GM12878 (cell line): Measurements from ENCODE around the gene ELOF1. TPM values are rescaled to one million over a fixed set of nuclear protein-coding genes. Genes with fewer than 3 reads are reported as not detected.

Experiments
- ATAC-seq: fragments of 200-7000 bp; cut with Tn5 transposase; 3 replicates; pipeline ENCODE4 v1.9.1; 2020; ENCODE audit warnings: mild to moderate bottlenecking, moderate library complexity
- BruUV-seq: library from RNA; stranded (reverse); fragments of 400-500 nt; replicated peaks from 2 replicates; lab custom pipeline; 2021; lab: Mats Ljungman, UMichigan
- CTCF ChIA-PET: fragments of 300-600 bp; sonication (Branson Sonifier 250); formaldehyde crosslinking; extraction: SDS; loops from one replicate; lab custom pipeline; 2021; ENCODE audit warnings: inconsistent platforms; lab: Yijun Ruan, JAX
- POLR2A ChIA-PET: fragments of 350-600 bp; formaldehyde crosslinking; extraction: SDS; loops from one replicate; lab custom pipeline; 2021; ENCODE audit warnings: inconsistent platforms; lab: Charles Lee
- RAD21 ChIA-PET: fragments of 300-600 bp; sonication (Branson Sonifier 250); formaldehyde crosslinking; loops from one replicate; lab custom pipeline; 2023; ENCODE audit warnings: antibody characterized with exemption; ENCODE audit not compliant: unreplicated experiment; lab: Charles Lee
- SMC1A ChIA-PET: fragments of 300-600 bp; sonication (Branson Sonifier 250); formaldehyde crosslinking; loops from one replicate; lab custom pipeline; 2023; ENCODE audit not compliant: unreplicated experiment, uncharacterized antibody; lab: Charles Lee
- DNase-seq: peaks from one replicate; pipeline ENCODE4 v3.0.0-alpha.2; 2011; ENCODE audit warnings: low read depth, low spot score
- FAIRE-seq: peaks from 3 replicates; lab custom pipeline; 2011; peaks lifted over from hg19 to GRCh38; lab: Jason Lieb, UNC
- H2AFZ ChIP-seq: 2 replicates; pipeline ENCODE4 v1.6.0; 2011; ENCODE audit warnings: low read depth, low read length, control low read depth; ENCODE audit not compliant: control insufficient read depth
- H3K27ac ChIP-seq: 2 replicates; pipeline ENCODE4 v1.5.1; 2011; ENCODE audit warnings: control low read depth; ENCODE audit not compliant: control insufficient read depth, insufficient read depth
- H3K27me3 ChIP-seq, 2 experiments: replicated peaks in 1 of 2; 2 replicates each; pipeline versions ENCODE4 v1.6.0 to v1.6.1; 2011; ENCODE audit warnings: low read length in 1 of 2; ENCODE audit not compliant: control insufficient read depth in 2 of 2, insufficient read depth in 2 of 2
- H3K36me3 ChIP-seq, 2 experiments: 2 replicates each; pipeline ENCODE4 v1.5.1; 2011; ENCODE audit warnings: low read length in 1 of 2; ENCODE audit not compliant: control insufficient read depth in 2 of 2, insufficient read depth in 2 of 2
- H3K4me1 ChIP-seq: 2 replicates; pipeline ENCODE4 v1.6.1; 2011; ENCODE audit warnings: mild to moderate bottlenecking, low read length, moderate library complexity, mixed read lengths; ENCODE audit not compliant: control insufficient read depth, insufficient read depth
- H3K4me2 ChIP-seq: 2 replicates; pipeline ENCODE4 v1.6.0; 2011; ENCODE audit warnings: control low read depth; ENCODE audit not compliant: control insufficient read depth, insufficient read depth
- H3K4me3 ChIP-seq: fragments of 200-600 bp; sonication (generic); 2 replicates; pipeline ENCODE4 v1.5.1; 2016
- H3K79me2 ChIP-seq: 2 replicates; pipeline ENCODE4 v1.6.0; 2011; ENCODE audit warnings: low read length; ENCODE audit not compliant: control insufficient read depth, insufficient read depth
- H3K9ac ChIP-seq: 2 replicates; pipeline ENCODE4 v1.8.0; 2011; ENCODE audit warnings: low read length, control low read depth, mixed read lengths; ENCODE audit not compliant: control insufficient read depth, insufficient read depth
- H3K9me3 ChIP-seq: replicated peaks from 3 replicates; pipeline ENCODE4 v1.5.1; 2011; ENCODE audit warnings: mild to moderate bottlenecking, low read length; ENCODE audit not compliant: control insufficient read depth, insufficient read depth
- H4K20me1 ChIP-seq: 2 replicates; pipeline ENCODE4 v1.6.0; 2011; ENCODE audit not compliant: control insufficient read depth, insufficient read depth
- IKZF1 ChIP-seq: fragments of 450-650 bp; conservative IDR thresholded peaks from 2 replicates; pipeline ENCODE4 v1.6.1; 2017; ENCODE audit warnings: antibody characterized with exemption, mild to moderate bottlenecking
- RFX5 ChIP-seq: IDR thresholded peaks from 2 replicates; pipeline ENCODE4 v1.6.1; 2011; ENCODE audit warnings: low read depth, low read length, improper control_type of control experiment
- SPI1 ChIP-seq: IDR thresholded peaks from 2 replicates; pipeline ENCODE4 v1.6.1; 2011; ENCODE audit warnings: low read depth, mild to moderate bottlenecking, low read length, moderate library complexity, borderline replicate concordance; ENCODE audit not compliant: insufficient read depth
- ZSCAN29 ChIP-seq: fragments of 450-650 bp; IDR thresholded peaks from 2 replicates; pipeline ENCODE4 v1.6.1; 2017; ENCODE audit warnings: mild to moderate bottlenecking, moderate library complexity
- WGBS: methylation state at CpG from one replicate; pipeline ENCODE4 v1.1.6; 2016; ENCODE audit warnings: low lambda C conversion rate; ENCODE audit not compliant: insufficient replicate concordance, insufficient coverage; ENCODE audit errors: missing lambda C conversion rate; 5-methylcytosine and 5-hydroxymethylcytosine counted together
- in situ Hi-C: fragments of 300-500 bp; cut with MboI; formaldehyde crosslinking; loops from 9 replicates; pipeline ENCODE4 v1.14.3; 2018; ENCODE audit warnings: mixed read lengths
- intact Hi-C: fragments of 100-400 bp; cut with micrococcal nuclease; formaldehyde crosslinking; loops from one replicate; pipeline ENCODE4 v1.14.2; 2022; ENCODE audit not compliant: unreplicated experiment
- polyA plus RNA-seq, 11 experiments: library from polyadenylated mRNA; depleted of rRNA in 4 of 11; unstranded in 6 of 11; stranded (reverse) in 5 of 11; fragments of >200 nt; fragmentation: Nextera tagmentation in 4 of 11; fragmentation: Illumina TruSeq in 1 of 11; extraction: Ambion mirVana in 4 of 11; extraction: Trizol in 1 of 11; gene quantifications; 1 replicate in 1 of 11; 2 replicates in 10 of 11; pipeline versions ENCODE4 v1.2.1 to v1.2.3, GENCODE V29; 2011 to 2016; ENCODE audit warnings: inconsistent platforms in 2 of 11, missing spikeins in 2 of 11, low read depth in 1 of 11
- total RNA-seq, 4 experiments: library from RNA; depleted of rRNA in 3 of 4; stranded (reverse); fragments of >200 nt in 3 of 4; fragmentation: Illumina TruSeq in 1 of 4; extraction: Trizol in 1 of 4; gene quantifications; 2 replicates each; pipeline versions ENCODE4 v1.2.1 to v1.2.3, GENCODE V29; 2013 to 2021

ELOF1 gene
- total and polyA plus RNA-seq, 10 of the 15 experiments (the other 5 are each of a cell fraction or from before 2014, with no cell fraction given): 11.7 to 124 (median 92.9) TPM

- H3K9me3 ChIP-seq: no peaks in the 10 kb centered on the region
- H2AFZ ChIP-seq: no peak overlapping the region
- no peaks in the 10 kb centered on the region for H4K20me1 ChIP-seq
- BruUV-seq: no TSS peak
- H3K79me2 ChIP-seq: no peaks in the 10 kb centered on the region
- no peak for TF ChIP-seq RFX5
- TF ChIP-seq ZSCAN29: no peak
- intact Hi-C loops: no loop called here
- H3K27ac ChIP-seq: no peak overlapping the region
- CTCF ChIA-PET: interaction anchor here (1.0 to 1.2 kb wide), 2 partner anchors 17 to 157 kb away, joined by 3 read pairs; no protein-coding TSS in a partner anchor
- SMC1A ChIA-PET: no interaction called here
- no peak overlapping the region for H3K4me2 ChIP-seq
- WGBS: 41% methylated on average over 5 of the region's 5 CpGs
- no peak for DNase-seq
- H3K4me3 ChIP-seq: no peak overlapping the region
- in situ Hi-C loops: no loop called here
- FAIRE-seq: no peak
- POLR2A ChIA-PET: interaction anchor here (1.4 kb wide), 1 partner anchor 26 kb away, joined by 3 read pairs; no protein-coding TSS in a partner anchor
- H3K27me3 ChIP-seq: no peaks in the 10 kb centered on the region
- no peak for ATAC-seq
- RAD21 ChIA-PET: no interaction called here
- H3K36me3 ChIP-seq: no peaks in the 10 kb centered on the region
- H3K4me1 ChIP-seq: peaks cover 4% of the 10 kb centered on the region
- no peak overlapping the region for H3K9ac ChIP-seq
Measured at GRCh38 chr19:11534948-11535347, 24.1 kb downstream of the ELOF1 start.

- Histone ChIP-seq H3K4me1 (peaks cover 4% of the 10 kb centered on the region), H3K9me3 (no peaks in the 10 kb centered on the region), H4K20me1 (no peaks in the 10 kb centered on the region), H3K27me3 (no peaks in the 10 kb centered on the region), H3K4me3 (no peak overlapping the region), H2AFZ (no peak overlapping the region), H3K27ac (no peak overlapping the region), H3K79me2 (no peaks in the 10 kb centered on the region), H3K9ac (no peak overlapping the region), H3K36me3 (no peaks in the 10 kb centered on the region), H3K4me2 (no peak overlapping the region)
- ChIA-PET POLR2A (interaction anchor here (0.6 to 1.4 kb wide), 2 partner anchors 11 to 26 kb away, joined by 3 to 6 read pairs; no protein-coding TSS in a partner anchor), CTCF (interaction anchor here (1.0 to 1.1 kb wide), 2 partner anchors 52 to 157 kb away, joined by 3 to 5 read pairs; no protein-coding TSS in a partner anchor), RAD21 (no interaction called here), SMC1A (no interaction called here)
- intact Hi-C loops (no loop called here), in situ Hi-C loops (no loop called here)
- WGBS: 0% methylated on average over 1 of the region's 1 CpG
- DNase-seq (no peak), ATAC-seq (no peak), FAIRE-seq (no peak)
- no TSS peak for BruUV-seq
- peak; percentile 12; the same call in 1 of the 2 replicates for TF ChIP-seq SPI1
- no peak for TF ChIP-seq IKZF1
Measured at GRCh38 chr19:11534538-11534937, 24.5 kb downstream of the ELOF1 start.
